ENCODE measurements around the gene CHGA.

The CHGA gene

GRCh38 chr14:92964124-92965109, 41.5 kb downstream of the CHGA start:
- H3K4me3 ChIP-seq (replicated peaks; ENCODE audit: low read depth, low read length) = no peak overlapping the region
- no peak for TF ChIP-seq CTCF (IDR thresholded peaks at IDR 0.05; ENCODE audit: low read length, missing control alignments)
- no peak for DNase-seq (ENCODE audit: low read depth)

- no peak for TF ChIP-seq CTCF (IDR thresholded peaks at IDR 0.05; ENCODE audit: low read length, missing control alignments)
- no peak for DNase-seq (ENCODE audit: low read depth)
- no peak overlapping the region for H3K4me3 ChIP-seq (replicated peaks; ENCODE audit: low read depth, low read length)
Observed at GRCh38 chr14:92965281-92965680, 42.3 kb downstream of the CHGA start.

- H3K4me3 ChIP-seq (replicated peaks; ENCODE audit: low read depth, low read length) = no peak overlapping the region
- peak; percentile 38 for DNase-seq (ENCODE audit: low read depth)
- no peak for TF ChIP-seq CTCF (IDR thresholded peaks at IDR 0.05; ENCODE audit: low read length, missing control alignments)
Observed at GRCh38 chr14:92967346-92967926, 44.5 kb downstream of the CHGA start.

GRCh38 chr14:92968291-92969020, 45.5 kb downstream of the CHGA start:
- no peak for TF ChIP-seq CTCF (IDR thresholded peaks at IDR 0.05; ENCODE audit: low read length, missing control alignments)
- H3K4me3 ChIP-seq (replicated peaks; ENCODE audit: low read depth, low read length) = no peak overlapping the region
- no peak for DNase-seq (ENCODE audit: low read depth)

GRCh38 chr14:92969430-92969829, 46.5 kb downstream of the CHGA start:
- TF ChIP-seq CTCF (IDR thresholded peaks at IDR 0.05; ENCODE audit: low read length, missing control alignments) = no peak

GRCh38 chr14:92969871-92970270, 46.9 kb downstream of the CHGA start:
- no peak for DNase-seq (ENCODE audit: low read depth)
- no peak overlapping the region for H3K4me3 ChIP-seq (replicated peaks; ENCODE audit: low read depth, low read length)
- TF ChIP-seq CTCF (IDR thresholded peaks at IDR 0.05; ENCODE audit: low read length, missing control alignments) = no peak

More at GRCh38 chr14:92969430-92969829, 46.5 kb downstream of the CHGA start:
- no peak for DNase-seq (ENCODE audit: low read depth)
- H3K4me3 ChIP-seq (replicated peaks; ENCODE audit: low read depth, low read length) = no peak overlapping the region

Data from fibroblast of pulmonary artery (primary cell).